Neural progenitor cell (in vitro differentiated cells): Measurements from ENCODE around the gene BTBD7. TPM values are rescaled to one million over a fixed set of nuclear protein-coding genes. Genes with fewer than 3 reads are reported as not detected.

ENCODE experiments used
- DNase-seq: peaks from one replicate; pipeline ENCODE4 v3.0.0-alpha.2; 2016; ENCODE audit warnings: low spot score
- H2AFZ ChIP-seq: fragments of 200-600 bp; sonication (generic); replicated peaks from 2 replicates; pipeline ENCODE4 v1.6.1; 2016; ENCODE audit warnings: antibody characterized with exemption
- H3F3A ChIP-seq: fragments of 200-600 bp; sonication (generic); 2 replicates; pipeline ENCODE4 v1.6.1; 2016; ENCODE audit warnings: antibody characterized with exemption, low read depth
- H3K27ac ChIP-seq: fragments of 200-600 bp; sonication (generic); 2 replicates; pipeline ENCODE4 v1.5.1; 2016; ENCODE audit warnings: mild to moderate bottlenecking
- H3K27me3 ChIP-seq: fragments of 200-600 bp; sonication (generic); 2 replicates; pipeline ENCODE4 v1.6.1; 2016; ENCODE audit warnings: mild to moderate bottlenecking, moderate library complexity
- H3K36me3 ChIP-seq: fragments of 200-600 bp; sonication (generic); 2 replicates; pipeline ENCODE4 v1.5.1; 2016
- H3K4me1 ChIP-seq: fragments of 200-600 bp; sonication (generic); 2 replicates; pipeline ENCODE4 v1.6.1; 2016; ENCODE audit warnings: mixed run types
- H3K4me2 ChIP-seq: fragments of 200-600 bp; sonication (generic); 2 replicates; pipeline ENCODE4 v1.6.1; 2016
- H3K4me3 ChIP-seq: fragments of 200-600 bp; sonication (generic); 2 replicates; pipeline ENCODE4 v1.5.1; 2016
- H3K79me2 ChIP-seq: fragments of 200-600 bp; sonication (generic); 2 replicates; pipeline ENCODE4 v1.6.1; 2016; ENCODE audit warnings: low read depth
- H3K9ac ChIP-seq: fragments of 200-600 bp; sonication (generic); 2 replicates; pipeline ENCODE4 v1.6.1; 2016
- H3K9me3 ChIP-seq: fragments of 200-600 bp; sonication (generic); 2 replicates; pipeline ENCODE4 v1.5.1; 2016; ENCODE audit warnings: low read depth
- H4K20me1 ChIP-seq: fragments of 200-600 bp; sonication (generic); 2 replicates; pipeline ENCODE4 v1.6.1; 2016; ENCODE audit warnings: low read depth
- H3K27ac Mint-ChIP-seq: 3 replicates; pipeline ENCODE4 v1.8.0; 2021; ENCODE audit warnings: mixed read lengths
- H3K27me3 Mint-ChIP-seq: 2 replicates; pipeline ENCODE4 v1.8.0; 2022; ENCODE audit warnings: low read depth, mild to moderate bottlenecking, inconsistent platforms, moderate library complexity, mixed read lengths; ENCODE audit not compliant: insufficient read depth
- H3K36me3 Mint-ChIP-seq: 3 replicates; pipeline ENCODE4 v1.8.0; 2021; ENCODE audit warnings: mixed read lengths
- H3K4me1 Mint-ChIP-seq: 3 replicates; pipeline ENCODE4 v1.8.0; 2021; ENCODE audit warnings: mixed read lengths
- H3K4me3 Mint-ChIP-seq: 3 replicates; pipeline ENCODE4 v1.8.0; 2021; ENCODE audit warnings: mild to moderate bottlenecking, moderate library complexity, mixed read lengths
- H3K9me3 Mint-ChIP-seq: 3 replicates; pipeline ENCODE4 v1.8.0; 2020; ENCODE audit warnings: mixed read lengths
- CTCF ChIP-seq: fragments of 200-600 bp; sonication (generic); IDR thresholded peaks from 2 replicates; pipeline ENCODE4 v1.5.1; 2017; ENCODE audit warnings: antibody characterized with exemption, mild to moderate bottlenecking
- EZH2 ChIP-seq: fragments of 200-600 bp; sonication (generic); IDR thresholded peaks from 2 replicates; pipeline ENCODE4 v1.6.1; 2017; ENCODE audit warnings: antibody characterized with exemption, mild to moderate bottlenecking, moderate library complexity
- EZH2phosphoT487 ChIP-seq: fragments of 200-600 bp; sonication (generic); IDR thresholded peaks from 2 replicates; pipeline ENCODE4 v1.6.1; 2017; ENCODE audit warnings: antibody characterized with exemption
- total RNA-seq: library from RNA; depleted of rRNA; stranded (reverse); fragments of >200 nt; gene quantifications from 2 replicates; pipeline ENCODE4 v1.2.3, GENCODE V29; 2015; ENCODE audit warnings: low replicate concordance

The BTBD7 gene
- total RNA-seq, 1 donor from 2014 or later: 44.7 TPM

- Mint-ChIP-seq H3K27ac (no peak overlapping the region), H3K4me1 (no peaks in the 10 kb centered on the region), H3K36me3 (peaks cover 19% of the 10 kb centered on the region), H3K27me3 (no peaks in the 10 kb centered on the region), H3K9me3 (no peaks in the 10 kb centered on the region), H3K4me3 (no peak overlapping the region)
- H2AFZ ChIP-seq: no peak overlapping the region
- H3K36me3 ChIP-seq: peaks cover 5% of the 10 kb centered on the region
- no peaks in the 10 kb centered on the region for H3K9me3 ChIP-seq
- H3K4me2 ChIP-seq: no peak overlapping the region
- H3F3A ChIP-seq: no peaks in the 10 kb centered on the region
- H3K27ac ChIP-seq: no peak overlapping the region
- H3K4me3 ChIP-seq: no peak overlapping the region
- no peak for DNase-seq
- H3K27me3 ChIP-seq: no peaks in the 10 kb centered on the region
- no peaks in the 10 kb centered on the region for H3K79me2 ChIP-seq
- no peaks in the 10 kb centered on the region for H4K20me1 ChIP-seq
- H3K4me1 ChIP-seq: no peaks in the 10 kb centered on the region
- TF ChIP-seq CTCF (no peak), EZH2phosphoT487 (no peak), EZH2 (no peak)
- H3K9ac ChIP-seq: no peak overlapping the region
Observed at GRCh38 chr14:93249128-93249831, 83.6 kb downstream of the BTBD7 start.

GRCh38 chr14:93246534-93246933, 86.3 kb downstream of the BTBD7 start:
- Histone ChIP-seq H3K36me3 (peaks cover 5% of the 10 kb centered on the region), H3K27me3 (no peaks in the 10 kb centered on the region)
- H3K36me3 Mint-ChIP-seq: peaks cover 27% of the 10 kb centered on the region

GRCh38 chr14:93245764-93246420, 86.9 kb downstream of the BTBD7 start:
- H3K4me1 ChIP-seq: no peaks in the 10 kb centered on the region
- H3K4me1 Mint-ChIP-seq: no peaks in the 10 kb centered on the region
- no peaks in the 10 kb centered on the region for H3K9me3 Mint-ChIP-seq
- no peak overlapping the region for H3K9ac ChIP-seq
- H2AFZ ChIP-seq: no peak overlapping the region
- no peak overlapping the region for H3K4me2 ChIP-seq
- H3F3A ChIP-seq: no peaks in the 10 kb centered on the region
- no peak overlapping the region for H3K4me3 Mint-ChIP-seq
- DNase-seq: no peak
- H3K27me3 Mint-ChIP-seq: no peaks in the 10 kb centered on the region
- H3K27ac Mint-ChIP-seq: no peak overlapping the region
- H3K36me3 Mint-ChIP-seq: peaks cover 25% of the 10 kb centered on the region
- no peak overlapping the region for H3K27ac ChIP-seq
- no peaks in the 10 kb centered on the region for H3K27me3 ChIP-seq
- no peaks in the 10 kb centered on the region for H3K9me3 ChIP-seq
- H3K79me2 ChIP-seq: no peaks in the 10 kb centered on the region
- H3K36me3 ChIP-seq: peaks cover 5% of the 10 kb centered on the region
- no peaks in the 10 kb centered on the region for H4K20me1 ChIP-seq
- no peak overlapping the region for H3K4me3 ChIP-seq
- no peak for TF ChIP-seq CTCF
- no peak for TF ChIP-seq EZH2phosphoT487
- no peak for TF ChIP-seq EZH2

More at GRCh38 chr14:93246534-93246933, 86.3 kb downstream of the BTBD7 start:
- Histone ChIP-seq H3K4me2 (no peak overlapping the region), H4K20me1 (no peaks in the 10 kb centered on the region), H3K79me2 (no peaks in the 10 kb centered on the region), H3K9ac (no peak overlapping the region), H3K27ac (no peak overlapping the region), H3K9me3 (no peaks in the 10 kb centered on the region), H2AFZ (no peak overlapping the region), H3F3A (no peaks in the 10 kb centered on the region), H3K4me3 (no peak overlapping the region), H3K4me1 (no peaks in the 10 kb centered on the region)
- H3K4me3 Mint-ChIP-seq: no peak overlapping the region
- no peaks in the 10 kb centered on the region for H3K27me3 Mint-ChIP-seq
- H3K9me3 Mint-ChIP-seq: no peaks in the 10 kb centered on the region
- H3K27ac Mint-ChIP-seq: no peak overlapping the region
- TF ChIP-seq EZH2phosphoT487: no peak
- no peak for TF ChIP-seq EZH2
- TF ChIP-seq CTCF: no peak
- DNase-seq: no peak
- H3K4me1 Mint-ChIP-seq: no peaks in the 10 kb centered on the region
